Activated CD4-positive, alpha-beta T cell treated with anti-CD3 and anti-CD28 coated beads for 48 hours (primary cell): ENCODE measurements around the gene EPHA2.

ENCODE experiments used
- DNase-seq: peaks from one replicate; pipeline ENCODE4 v3.0.0-alpha.2; 2020

The EPHA2 gene

DNA sequence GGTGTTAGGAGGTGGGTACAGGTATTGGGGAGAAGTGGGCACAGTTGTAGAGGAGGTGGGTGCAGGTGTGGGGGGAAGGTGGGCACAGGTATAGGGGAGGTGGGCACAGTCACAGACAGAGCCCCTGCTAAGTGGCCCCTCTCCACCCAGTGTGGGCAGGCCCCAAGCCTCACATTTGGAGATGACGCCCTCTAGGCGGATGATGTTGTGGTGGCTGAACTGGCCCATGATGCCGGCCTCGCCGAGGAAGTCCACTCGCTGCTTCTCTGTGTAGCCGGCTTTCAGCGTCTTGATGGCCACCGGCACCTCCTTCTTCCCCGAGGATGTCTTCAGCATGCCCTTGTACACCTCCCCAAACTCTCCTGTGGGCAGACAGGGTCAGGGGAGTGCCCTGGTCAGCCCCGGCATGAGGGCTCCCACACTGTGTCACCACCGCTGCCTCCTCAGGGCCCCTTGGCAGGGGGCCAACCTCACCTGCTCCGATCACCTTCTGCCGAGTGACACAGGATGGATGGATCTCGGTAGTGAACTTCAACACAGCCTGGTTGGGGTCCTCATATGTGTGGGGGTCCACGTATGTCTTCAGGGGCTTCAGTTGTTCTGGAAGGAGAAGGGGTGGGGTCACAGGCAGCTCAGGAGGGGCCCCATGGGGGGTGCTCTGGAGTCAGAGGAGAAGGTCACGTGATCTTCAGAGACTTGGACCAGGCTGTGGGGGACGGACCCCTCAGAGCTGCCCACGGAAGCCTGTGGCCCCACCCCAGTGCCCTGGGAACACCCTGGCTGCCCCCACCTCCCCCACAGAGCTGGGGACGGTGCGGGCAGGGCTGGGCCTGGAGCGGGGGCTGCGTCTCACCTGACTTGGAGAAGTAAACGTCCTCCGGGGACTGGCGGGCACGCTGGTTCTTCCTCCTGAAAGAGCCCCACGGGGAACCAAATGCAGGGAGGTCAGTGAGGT lies 22.6 kb downstream of the EPHA2 start:
- no peak for DNase-seq

GRCh38 chr1:16132325-16132785 lies 23.5 kb downstream of the EPHA2 start:
- DNase-seq, result no peak

DNA sequence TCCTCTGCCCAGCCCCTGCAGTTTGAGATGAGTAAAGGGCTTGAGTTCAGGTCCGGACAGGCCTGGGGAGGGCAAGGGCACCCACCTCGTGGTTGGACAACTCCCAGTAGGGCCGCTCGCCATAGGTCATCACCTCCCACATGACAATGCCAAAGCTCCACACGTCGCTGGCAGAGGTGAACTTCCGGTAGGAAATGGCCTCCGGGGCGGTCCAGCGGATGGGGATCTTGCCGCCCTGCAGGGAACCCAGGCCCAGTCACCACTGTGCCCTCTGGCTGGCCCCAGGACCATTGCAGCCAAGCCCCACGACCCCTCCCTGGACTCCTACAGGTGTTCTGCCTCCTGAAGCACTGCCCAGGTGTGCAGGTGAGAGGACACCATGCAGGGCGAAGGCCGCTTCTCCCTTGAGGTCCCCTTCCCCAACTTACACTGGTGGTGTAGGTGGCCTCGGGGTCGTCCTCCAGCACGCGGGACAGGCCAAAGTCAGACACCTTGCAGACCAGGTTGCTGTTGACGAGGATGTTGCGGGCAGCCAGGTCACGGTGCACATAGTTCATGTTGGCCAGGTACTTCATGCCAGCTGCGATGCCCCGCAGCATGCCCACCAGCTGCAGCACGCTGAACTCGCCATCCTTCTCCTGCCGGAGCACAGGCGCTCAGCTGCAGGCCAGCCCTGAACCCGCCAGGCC lies 24.1 kb downstream of the EPHA2 start:
- no peak for DNase-seq

GRCh38 chr1:16130827-16131226 lies 25.0 kb downstream of the EPHA2 start:
- DNase-seq, result no peak

GRCh38 chr1:16129921-16130543 lies 25.8 kb downstream of the EPHA2 start:
- DNase-seq, result no peak

- no peak for DNase-seq
Observed at GRCh38 chr1:16129316-16129715, 26.6 kb downstream of the EPHA2 start.

DNA sequence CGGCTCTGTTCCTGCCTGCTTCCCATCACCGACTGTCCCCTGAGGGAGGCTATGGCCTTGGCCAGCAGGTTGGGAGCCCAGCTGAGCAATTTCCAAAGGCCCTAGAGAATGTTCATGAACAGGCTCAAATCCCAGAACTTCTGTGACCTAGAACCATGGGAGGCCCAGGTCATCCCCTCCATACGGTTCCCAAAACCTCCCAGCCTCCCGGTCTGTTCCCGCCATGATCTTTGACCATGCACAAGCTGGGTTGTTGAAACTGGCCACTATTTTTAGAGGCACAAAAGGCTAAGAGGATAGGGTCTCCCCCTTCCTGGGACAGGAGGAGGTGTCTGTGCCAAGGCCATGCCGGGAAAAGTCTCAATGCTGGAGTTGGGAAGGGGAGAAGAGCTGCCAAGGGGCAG lies 27.5 kb downstream of the EPHA2 start:
- DNase-seq, result no peak

DNA sequence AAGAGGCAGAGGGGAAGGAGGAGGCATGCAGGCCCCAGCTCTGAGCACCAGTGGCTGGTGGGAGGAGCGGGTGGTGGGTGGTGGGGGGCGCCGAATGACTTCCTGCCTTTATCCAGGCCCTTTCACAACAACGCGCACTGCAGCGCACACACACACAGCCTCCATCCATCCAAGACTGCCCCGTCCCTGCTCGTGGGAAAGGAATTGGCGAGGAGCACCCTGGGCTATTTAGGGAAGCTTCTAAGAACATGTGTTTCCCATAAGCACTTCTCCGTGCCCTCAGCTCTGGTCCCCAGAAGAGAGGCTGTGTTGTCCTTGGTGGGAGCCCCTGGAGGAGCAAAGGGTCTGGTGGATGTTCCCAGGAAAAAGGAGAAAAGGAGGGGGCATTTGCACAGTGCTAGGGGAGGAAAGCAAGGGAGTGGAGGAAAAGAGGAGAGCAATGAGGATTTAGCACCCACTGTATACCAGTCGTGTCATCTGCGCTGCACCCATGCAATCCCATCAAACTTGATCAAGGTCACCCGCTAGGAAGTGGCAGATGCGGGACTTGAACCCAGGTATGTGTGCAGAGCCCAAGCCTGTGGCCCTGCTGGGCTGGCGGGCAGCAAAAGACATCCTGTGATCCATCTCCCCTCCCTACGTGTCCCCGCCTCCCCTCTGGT lies 28.1 kb downstream of the EPHA2 start:
- no peak for DNase-seq

- DNase-seq, result no peak
Observed at GRCh38 chr1:16126743-16127515, 28.9 kb downstream of the EPHA2 start.

- DNase-seq, result no peak
Observed at GRCh38 chr1:16126160-16126559, 29.7 kb downstream of the EPHA2 start.

GRCh38 chr1:16125483-16125882 lies 30.4 kb downstream of the EPHA2 start:
- no peak for DNase-seq

GRCh38 chr1:16125088-16125470 lies 30.8 kb downstream of the EPHA2 start:
- DNase-seq, result no peak

DNA sequence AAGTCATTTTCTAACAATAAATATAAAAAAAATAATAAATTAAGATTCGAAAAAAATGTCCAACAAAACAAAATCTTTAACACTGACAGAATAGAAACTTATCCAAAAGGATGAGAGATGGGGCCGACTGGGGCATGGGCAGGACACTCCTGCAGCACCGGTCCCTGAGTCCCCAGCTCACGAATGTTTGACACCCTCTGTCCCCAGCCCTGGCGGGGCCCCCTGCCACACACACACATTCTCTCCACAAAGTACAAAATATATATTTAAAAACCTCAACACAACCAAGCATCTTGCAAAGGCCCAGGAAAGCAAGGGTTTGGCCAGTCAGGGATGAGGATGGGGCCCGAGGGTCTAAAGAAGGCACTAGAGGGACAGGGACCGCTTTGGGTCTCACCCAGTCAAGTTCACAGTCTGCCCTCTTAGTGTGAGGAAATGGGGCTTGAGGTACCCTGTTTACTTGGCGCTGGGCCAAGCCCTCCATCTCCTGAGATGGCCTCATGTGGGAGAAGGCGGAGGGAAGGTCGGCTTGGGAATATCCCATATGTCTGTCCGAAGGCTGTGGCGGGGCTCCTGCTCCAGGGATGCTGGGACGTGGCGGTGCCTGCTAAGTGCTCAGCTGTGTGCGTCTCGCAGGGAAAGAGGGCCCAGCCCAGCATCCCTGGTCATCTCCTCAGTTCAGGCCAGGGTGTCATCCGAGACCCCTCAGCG lies 31.3 kb downstream of the EPHA2 start:
- no peak for DNase-seq

DNA sequence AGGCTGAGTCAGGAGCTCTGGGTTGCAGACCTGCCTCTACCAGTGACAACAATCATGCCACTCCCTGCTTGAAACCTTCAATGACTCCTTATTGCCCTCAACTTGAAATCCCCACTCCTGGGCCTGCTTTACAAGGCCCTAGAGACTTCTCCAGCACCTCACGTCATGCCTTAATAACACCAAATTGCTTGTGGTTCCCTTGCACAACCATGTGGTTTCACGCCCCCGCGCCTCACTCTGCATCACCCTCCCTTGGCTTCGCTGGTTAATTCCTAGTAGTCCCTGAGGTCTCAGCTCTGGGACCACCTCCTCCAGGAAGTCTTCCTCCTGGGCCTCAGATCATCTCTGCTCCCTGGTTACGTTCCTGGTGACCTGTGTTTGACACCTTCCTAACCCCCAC lies 33.0 kb downstream of the EPHA2 start:
- DNase-seq, result peak; percentile 73

GRCh38 chr1:16122350-16122881 lies 33.5 kb downstream of the EPHA2 start:
- no peak for DNase-seq

- no peak for DNase-seq
Observed at GRCh38 chr1:16120940-16121410, 34.9 kb downstream of the EPHA2 start.

DNA sequence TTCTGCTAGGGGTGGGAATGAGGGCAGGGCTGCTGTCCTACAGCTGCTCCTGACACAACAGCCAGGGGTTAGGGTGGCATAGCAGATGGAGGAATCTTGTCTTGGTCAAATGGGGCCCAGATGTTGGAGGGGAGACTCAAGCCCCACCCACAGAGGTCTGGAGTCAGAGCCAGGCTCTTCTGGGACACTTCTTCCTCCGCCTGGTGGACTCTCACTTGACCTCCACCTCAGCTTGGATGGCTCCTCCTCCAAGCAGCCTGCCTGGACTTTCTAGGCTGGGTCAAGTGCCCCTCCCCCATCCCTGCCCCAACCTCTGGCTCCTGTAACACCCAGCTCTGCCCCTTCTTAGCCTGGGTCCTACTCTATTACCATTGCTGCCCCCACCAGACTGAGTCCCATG lies 35.5 kb downstream of the EPHA2 start:
- no peak for DNase-seq

DNA sequence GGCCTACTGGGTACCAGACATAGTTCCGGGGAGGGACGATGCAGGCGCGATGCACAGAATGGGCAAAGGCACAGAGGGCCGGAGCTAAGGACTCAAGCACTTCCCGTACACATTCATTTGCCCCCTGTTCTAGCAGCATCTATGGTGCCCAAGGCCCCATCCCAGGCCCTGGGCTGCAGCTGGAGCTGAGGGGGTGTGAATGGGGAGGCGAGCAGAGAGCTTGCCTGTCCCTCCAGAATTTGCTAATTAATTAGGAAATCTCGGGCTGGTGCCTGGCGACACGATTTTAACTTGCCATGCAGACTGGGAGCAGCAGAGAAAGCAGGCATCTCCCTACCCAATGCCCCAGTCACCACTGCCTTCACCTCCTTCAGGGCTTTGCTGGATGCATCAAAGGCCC lies 35.9 kb downstream of the EPHA2 start:
- no peak for DNase-seq

GRCh38 chr1:16119504-16119903 lies 36.4 kb downstream of the EPHA2 start:
- no peak for DNase-seq

DNA sequence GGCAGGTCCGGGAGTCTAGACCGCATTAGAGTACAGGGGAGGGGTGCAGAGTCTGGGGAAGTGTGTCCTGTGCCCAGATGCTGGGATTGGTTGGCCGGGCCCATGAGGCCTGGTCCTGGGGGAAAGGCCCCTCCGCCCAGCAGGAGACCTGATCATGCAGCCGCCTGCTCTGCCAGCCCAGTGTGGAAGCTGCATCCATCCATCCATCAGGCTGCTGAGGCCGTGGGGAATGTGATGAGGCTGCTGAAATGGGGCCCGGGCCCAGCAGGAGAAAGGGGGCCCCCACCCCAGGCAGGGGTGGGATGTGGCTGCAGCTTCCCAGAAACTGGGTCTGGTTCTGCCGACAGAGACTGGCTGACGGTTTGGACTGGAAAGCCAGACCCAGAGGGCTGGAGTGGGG lies 37.2 kb downstream of the EPHA2 start:
- no peak for DNase-seq

DNA sequence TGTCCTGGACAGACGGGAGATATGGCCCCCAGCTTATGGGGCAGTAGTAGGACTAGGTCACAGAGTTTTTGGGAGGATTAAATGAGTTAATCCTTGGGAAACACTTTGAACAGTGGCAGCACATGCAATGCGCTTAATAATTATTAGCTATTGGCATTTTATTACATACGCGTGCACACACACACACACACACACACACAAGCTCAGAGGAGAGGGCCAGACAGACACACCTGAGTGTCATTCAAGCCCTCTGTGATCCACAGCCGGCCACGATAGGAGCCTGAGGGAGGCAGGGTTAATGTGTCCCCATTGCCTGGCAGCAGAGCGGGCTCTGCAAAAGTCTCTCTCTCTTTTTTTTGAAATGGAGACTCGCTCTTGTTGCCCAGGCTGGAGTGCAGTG lies 37.9 kb downstream of the EPHA2 start:
- no peak for DNase-seq
